GM18951 (cell line): ENCODE measurements around the gene MUCL3.
"Not testable (repeated sequence)": the region's sequence is repeated elsewhere in the genome, so short reads cannot be mapped to it uniquely, and the experiment has no call there.

ENCODE experiments used
- POLR2A ChIP-seq: IDR thresholded peaks from 4 replicates; pipeline ENCODE4 v1.6.1; 2011; ENCODE audit warnings: mild to moderate bottlenecking; ENCODE audit not compliant: insufficient read length, insufficient read depth; ENCODE audit errors: extremely low read depth
- in situ Hi-C: fragments of 300-500 bp; cut with MboI; formaldehyde crosslinking; loops from one replicate; pipeline ENCODE4 v1.12.0; 2022; ENCODE audit warnings: low sequenced_read_pairs, mixed read lengths, inconsistent platforms; ENCODE audit not compliant: unreplicated experiment

MUCL3 gene

DNA sequence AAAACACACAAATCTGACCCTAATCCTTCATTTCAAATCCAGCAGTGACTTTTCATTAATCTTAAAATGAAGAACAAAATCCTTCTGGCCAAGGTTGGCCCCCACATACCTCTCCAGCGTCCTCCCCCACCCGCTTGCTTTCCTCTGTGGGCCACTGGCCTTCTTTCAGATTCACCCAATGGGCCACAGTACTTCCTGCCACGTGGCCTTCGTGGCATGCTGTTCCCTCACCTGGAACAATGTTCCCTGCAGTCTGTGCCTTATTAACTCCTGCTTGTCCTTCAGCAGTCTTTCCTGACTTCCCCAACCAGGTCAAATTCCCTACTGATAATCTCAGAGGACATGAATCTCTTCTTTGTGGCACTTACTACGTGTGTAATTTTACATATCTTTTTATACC lies 38.1 kb upstream of the MUCL3 start:
- in situ Hi-C loops: no loop called here
- TF ChIP-seq POLR2A: no peak

DNA sequence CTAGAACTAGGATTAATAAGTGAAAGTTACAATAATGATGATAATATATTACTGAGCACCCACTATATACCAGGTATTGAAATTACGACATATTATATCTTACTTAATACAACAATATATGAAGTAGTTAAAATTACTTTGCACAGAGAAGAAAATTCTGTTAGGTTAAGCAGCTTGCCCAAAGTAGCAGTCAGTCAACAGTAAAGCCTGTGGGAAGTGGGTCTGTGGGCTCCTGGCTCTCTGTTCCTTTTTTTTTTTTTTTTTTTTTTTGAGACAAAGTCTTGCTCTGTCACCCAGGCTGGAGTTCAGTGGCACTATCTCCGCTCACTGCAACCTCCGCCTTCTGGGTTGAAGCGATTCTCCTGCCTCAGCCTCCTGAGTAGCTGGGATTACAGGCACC lies 37.5 kb upstream of the MUCL3 start:
- in situ Hi-C loops: no loop called here
- TF ChIP-seq POLR2A: no peak

- in situ Hi-C loops: not testable (repeated sequence)
Observed at GRCh38 chr6:30907290-30907757, 33.4 kb upstream of the MUCL3 start.

DNA sequence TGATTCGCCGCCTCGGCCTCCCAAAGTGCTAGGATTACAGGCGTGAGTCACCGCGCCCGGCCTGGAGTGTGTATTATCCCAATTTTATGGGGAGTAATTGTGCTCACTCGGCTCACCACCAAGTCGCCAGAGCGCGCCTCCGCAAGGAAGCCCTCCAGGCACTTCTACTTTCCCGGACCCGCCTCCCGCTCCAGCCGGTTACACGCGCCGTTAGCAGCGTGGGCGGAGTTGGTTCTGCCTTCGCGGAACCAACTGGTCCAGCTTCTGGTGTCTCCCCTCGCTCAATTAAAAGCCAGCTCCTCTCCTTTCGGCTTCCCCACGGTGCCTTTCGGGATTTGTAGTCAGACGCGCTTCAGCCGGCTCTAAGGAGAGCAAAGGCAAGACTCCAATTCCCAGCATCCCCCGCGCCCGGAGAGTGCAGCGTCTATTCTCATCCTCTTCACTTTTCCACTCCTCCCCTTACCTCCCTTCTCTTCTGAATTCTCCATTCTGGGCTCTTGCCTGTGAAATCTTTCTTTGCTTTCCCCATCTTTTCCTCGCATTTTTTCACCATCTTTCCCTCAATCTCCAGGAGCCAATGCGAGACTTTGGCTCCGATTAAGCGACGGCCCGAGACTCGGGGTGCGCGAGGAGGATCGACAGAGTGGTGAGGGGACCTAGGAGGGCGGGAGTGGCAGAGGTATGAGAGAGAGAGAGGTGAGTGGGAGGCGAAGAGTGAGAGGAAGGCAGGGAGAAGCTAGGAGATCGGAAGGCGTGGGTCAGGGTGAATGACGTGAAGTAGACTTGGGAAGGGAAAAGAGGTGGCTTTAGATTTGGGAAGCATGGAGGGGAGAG lies 32.8 kb upstream of the MUCL3 start, which contains the start of gene GTF2H4:
GTF2H4 (plus strand) TSS at position 450 of the 834 bp plus-strand sequence.
- in situ Hi-C loops: no loop called here
- peak; percentile 55 for TF ChIP-seq POLR2A

GRCh38 chr6:30908700-30909099 lies 32.1 kb upstream of the MUCL3 start:
- TF ChIP-seq POLR2A: no peak
- in situ Hi-C loops: no loop called here

DNA sequence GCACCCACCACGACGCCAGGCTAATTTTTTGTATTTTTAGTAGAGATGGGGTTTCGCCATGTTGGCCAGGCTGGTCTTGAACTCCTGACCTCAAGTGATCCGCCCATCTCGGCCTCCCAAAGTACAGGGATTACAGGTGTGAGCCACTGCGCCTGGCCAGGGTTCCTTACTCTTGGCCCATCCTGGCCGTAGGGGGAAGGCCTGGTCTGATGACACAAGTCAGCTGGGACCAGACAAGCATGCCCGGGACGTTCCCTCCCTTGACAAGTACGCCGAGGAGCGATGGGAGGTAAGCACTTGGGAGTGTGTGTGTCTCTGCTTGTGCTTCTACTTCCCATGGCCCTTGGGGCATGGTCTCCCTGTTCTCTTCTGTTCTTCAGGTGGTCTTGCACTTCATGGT lies 30.3 kb upstream of the MUCL3 start:
- in situ Hi-C loops: loop anchor here (10.0 kb wide), 1 partner anchor 164 kb away; no protein-coding TSS in a partner anchor

- TF ChIP-seq POLR2A: no peak
- in situ Hi-C loops: loop anchor here (10.0 kb wide), 1 partner anchor 162 kb away; no protein-coding TSS in a partner anchor
Observed at GRCh38 chr6:30912746-30913520, 27.8 kb upstream of the MUCL3 start.

- in situ Hi-C loops: loop anchor here (10.0 kb wide), 1 partner anchor 161 kb away; no protein-coding TSS in a partner anchor
- no peak for TF ChIP-seq POLR2A
Observed at GRCh38 chr6:30913721-30914075, 27.1 kb upstream of the MUCL3 start.

GRCh38 chr6:30914076-30914853 lies 26.5 kb upstream of the MUCL3 start, which contains the start of gene VARS2:
TSS of gene VARS2 (plus strand) at chr6:30914238. CDS start at chr6:30914837, 599 bp downstream.
- in situ Hi-C loops: loop anchor here (10.0 kb wide), 1 partner anchor 161 kb away; no protein-coding TSS in a partner anchor
- peak; percentile 81 for TF ChIP-seq POLR2A

- in situ Hi-C loops: loop anchor here (10.0 kb wide), 1 partner anchor 160 kb away; no protein-coding TSS in a partner anchor
- no peak for TF ChIP-seq POLR2A
Observed at GRCh38 chr6:30914854-30915590, 25.8 kb upstream of the MUCL3 start.

- in situ Hi-C loops: loop anchor here (10.0 kb wide), 1 partner anchor 159 kb away; no protein-coding TSS in a partner anchor
- TF ChIP-seq POLR2A: no peak
Observed at GRCh38 chr6:30915591-30915946, 25.2 kb upstream of the MUCL3 start.

DNA sequence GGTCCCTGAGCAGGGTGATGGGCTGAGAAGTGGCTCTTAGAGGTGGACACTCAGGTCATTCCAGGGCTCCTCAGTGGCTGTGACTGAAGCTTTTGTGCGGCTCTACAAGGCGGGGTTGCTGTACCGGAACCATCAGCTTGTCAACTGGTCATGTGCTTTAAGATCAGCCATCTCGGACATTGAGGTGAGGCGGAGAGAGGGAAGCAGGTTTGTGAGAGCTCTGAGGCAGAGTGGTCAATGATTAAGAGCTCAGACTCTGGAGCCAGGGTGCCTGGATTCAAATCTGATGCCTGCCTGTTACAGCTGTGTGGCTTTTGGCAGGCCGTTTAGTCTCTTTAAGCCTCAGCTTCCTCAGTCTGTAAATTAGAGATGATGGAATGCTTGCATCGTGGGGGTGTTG lies 23.7 kb upstream of the MUCL3 start:
- TF ChIP-seq POLR2A: no peak
- in situ Hi-C loops: loop anchor here (10.0 kb wide), 1 partner anchor 158 kb away; no protein-coding TSS in a partner anchor

GRCh38 chr6:30917487-30917886 lies 23.3 kb upstream of the MUCL3 start:
- in situ Hi-C loops: loop anchor here (10.0 kb wide), 1 partner anchor 157 kb away; no protein-coding TSS in a partner anchor
- TF ChIP-seq POLR2A: no peak
